Tibial nerve (tissue), 4 donors: Measurements from ENCODE around the gene SRSF1. TPM values are rescaled to one million over a fixed set of nuclear protein-coding genes. Genes with fewer than 3 reads are reported as not detected.

ENCODE experiments used
- DNase-seq, 2 donors: peaks; one replicate each; pipeline ENCODE4 v3.0.0-alpha.2; 2019; ENCODE audit warnings: low spot score in 2 of 2
- H3K27ac ChIP-seq, 4 donors: fragments of 200-600 bp; sonication (generic) in 3 of 4; one replicate each; pipeline ENCODE4 v1.5.1; 2017 to 2019; ENCODE audit warnings: mild to moderate bottlenecking in 1 of 4
- H3K27me3 ChIP-seq, 2 donors: fragments of 200-600 bp; sonication (generic) in 1 of 2; one replicate each; pipeline versions ENCODE4 v1.5.1 to v1.6.0; 2017 to 2019
- H3K36me3 ChIP-seq, 3 donors: fragments of 200-600 bp; sonication (generic); one replicate each; pipeline ENCODE4 v1.5.1; 2018 to 2019
- H3K4me1 ChIP-seq, 4 donors: fragments of 200-600 bp; sonication (generic) in 3 of 4; one replicate each; pipeline ENCODE4 v1.5.1; 2017 to 2019
- H3K4me3 ChIP-seq, 4 donors: fragments of 200-600 bp; sonication (generic) in 3 of 4; one replicate each; pipeline ENCODE4 v1.5.1; 2017 to 2019; ENCODE audit warnings: mild to moderate bottlenecking in 1 of 4, moderate library complexity in 1 of 4
- H3K9me3 ChIP-seq, 4 donors: fragments of 200-600 bp; sonication (generic) in 3 of 4; one replicate each; pipeline ENCODE4 v1.5.1; 2017 to 2019
- EP300 ChIP-seq, 2 donors: sonication (generic); formaldehyde crosslinking; IDR thresholded peaks; one replicate each; pipeline ENCODE4 v1.6.1; 2017; ENCODE audit warnings: antibody characterized with exemption in 2 of 2, mild to moderate bottlenecking in 1 of 2
- POLR2A ChIP-seq, 2 donors: fragments of 450-650 bp; IDR thresholded peaks; one replicate each; pipeline ENCODE4 v1.6.1; 2017; ENCODE audit warnings: antibody characterized with exemption in 2 of 2, mild to moderate bottlenecking in 2 of 2, moderate library complexity in 2 of 2
- WGBS, 2 donors: methylation state at CpG; one replicate each; pipeline ENCODE4 v1.1.5; 2018; 5-methylcytosine and 5-hydroxymethylcytosine counted together
- total RNA-seq, 4 donors: library from RNA; depleted of rRNA; stranded (reverse); fragments of >200 nt; gene quantifications; one replicate each; pipeline ENCODE4 v1.1.0, GENCODE V29; 2016
- TF ChIP-seq, protein P1 (sequence below), 5 experiments: fragments of 200-600 bp in 3 of 5; fragments of 450-650 bp in 2 of 5; sonication (generic) in 3 of 5; IDR thresholded peaks; one replicate each; pipeline ENCODE4 v1.5.1; 2016 to 2019; ENCODE audit warnings: antibody characterized with exemption in 5 of 5, mild to moderate bottlenecking in 3 of 5, moderate library complexity in 2 of 5

Gene SRSF1
- total RNA-seq, 4 donors from 2014 or later: 92.4 to 173 (median 143) TPM

DNA sequence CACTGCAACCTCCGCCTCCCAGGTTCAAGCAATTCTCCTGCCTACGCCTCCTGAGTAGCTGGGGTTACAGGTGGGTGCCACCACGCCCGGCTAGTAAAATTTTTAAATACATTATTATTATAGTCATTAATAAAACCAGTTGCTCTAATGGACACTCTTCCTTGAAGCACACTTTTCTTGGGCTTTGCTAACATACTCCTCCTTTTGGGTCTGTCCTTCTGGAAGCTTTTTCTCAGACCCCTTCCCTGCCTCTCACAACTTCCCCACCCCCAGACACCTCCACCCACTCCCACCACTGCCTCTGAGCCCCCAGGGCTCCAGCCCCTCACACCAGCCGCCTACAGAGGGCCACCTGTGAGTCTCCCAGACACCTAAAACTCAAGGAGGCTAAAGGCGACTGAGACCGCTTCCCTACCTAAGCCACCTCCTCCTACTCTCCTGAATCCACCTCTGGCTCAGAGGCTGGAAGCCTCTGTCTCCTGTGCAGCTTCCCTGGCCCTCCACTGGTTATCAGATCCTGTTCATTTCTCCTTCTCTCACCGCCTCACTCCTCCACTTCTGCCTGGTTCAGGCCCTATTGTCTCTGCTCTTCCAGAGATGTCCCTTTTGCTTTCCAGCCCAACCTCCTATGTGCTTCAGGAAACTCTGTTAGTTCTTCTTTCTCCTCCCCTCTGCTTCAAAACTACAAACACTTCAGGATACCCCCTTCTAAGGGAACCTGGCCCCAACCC is 49.8 kb downstream of the SRSF1 start:
- 95% methylated on average over 8 of the region's 8 CpGs for WGBS, 2 donors

DNA sequence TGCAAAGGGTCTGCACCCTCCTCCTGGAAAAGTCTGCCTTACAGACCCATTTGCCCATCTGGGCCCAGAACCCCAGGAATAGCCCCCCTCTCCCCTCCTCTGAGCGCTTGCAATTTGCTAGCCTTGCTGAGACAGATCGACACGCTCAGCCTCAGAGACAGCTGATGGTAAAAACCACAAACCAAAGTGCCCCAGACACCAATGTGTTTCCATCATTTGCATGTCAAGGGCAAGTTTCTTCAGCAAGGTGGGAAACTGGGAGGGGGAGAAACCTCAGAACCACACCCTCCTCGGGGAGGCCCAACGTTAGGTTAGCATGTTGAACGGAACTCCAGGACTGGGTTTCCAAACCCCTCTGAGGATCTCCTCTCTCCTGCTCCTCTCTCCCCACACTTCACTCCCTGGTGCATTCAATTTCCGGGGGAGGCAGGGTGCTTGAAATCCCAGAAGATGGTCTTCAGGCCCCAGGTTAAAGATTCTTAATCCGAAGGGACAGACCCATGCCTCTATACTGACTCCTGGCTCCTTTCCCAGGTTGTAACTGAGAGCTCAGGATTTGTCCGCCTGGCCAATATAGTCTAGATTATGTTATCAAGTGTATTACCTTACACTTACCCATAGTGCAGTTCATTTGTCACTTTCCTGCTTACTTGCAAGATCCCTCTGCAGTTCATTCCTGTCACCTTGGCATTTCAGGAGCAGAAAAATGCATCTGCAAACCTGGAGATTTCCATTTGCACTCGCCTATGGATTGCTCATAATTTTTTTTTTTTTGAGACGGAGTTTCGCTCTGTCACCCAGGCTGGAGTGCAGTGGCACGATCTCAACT is 50.5 kb downstream of the SRSF1 start:
- DNase-seq: no peak

More for the DNA sequence above, 49.8 kb downstream of the SRSF1 start:
- Histone ChIP-seq H3K36me3 (no peaks in the 10 kb centered on the region), H3K9me3 (no peaks in the 10 kb centered on the region), H3K4me3 (no peak overlapping the region), H3K27me3 (no peaks in the 10 kb centered on the region), H3K27ac (no peak overlapping the region), H3K4me1 (peaks cover 3 to 34% (median 18%) of the 10 kb centered on the region in 4 donors)
- TF ChIP-seq POLR2A (IDR thresholded peaks at IDR 0.05) (no peak), EP300 (IDR thresholded peaks at IDR 0.05) (no peak)
- TF ChIP-seq, protein P1, sequence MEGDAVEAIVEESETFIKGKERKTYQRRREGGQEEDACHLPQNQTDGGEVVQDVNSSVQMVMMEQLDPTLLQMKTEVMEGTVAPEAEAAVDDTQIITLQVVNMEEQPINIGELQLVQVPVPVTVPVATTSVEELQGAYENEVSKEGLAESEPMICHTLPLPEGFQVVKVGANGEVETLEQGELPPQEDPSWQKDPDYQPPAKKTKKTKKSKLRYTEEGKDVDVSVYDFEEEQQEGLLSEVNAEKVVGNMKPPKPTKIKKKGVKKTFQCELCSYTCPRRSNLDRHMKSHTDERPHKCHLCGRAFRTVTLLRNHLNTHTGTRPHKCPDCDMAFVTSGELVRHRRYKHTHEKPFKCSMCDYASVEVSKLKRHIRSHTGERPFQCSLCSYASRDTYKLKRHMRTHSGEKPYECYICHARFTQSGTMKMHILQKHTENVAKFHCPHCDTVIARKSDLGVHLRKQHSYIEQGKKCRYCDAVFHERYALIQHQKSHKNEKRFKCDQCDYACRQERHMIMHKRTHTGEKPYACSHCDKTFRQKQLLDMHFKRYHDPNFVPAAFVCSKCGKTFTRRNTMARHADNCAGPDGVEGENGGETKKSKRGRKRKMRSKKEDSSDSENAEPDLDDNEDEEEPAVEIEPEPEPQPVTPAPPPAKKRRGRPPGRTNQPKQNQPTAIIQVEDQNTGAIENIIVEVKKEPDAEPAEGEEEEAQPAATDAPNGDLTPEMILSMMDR (IDR thresholded peaks at IDR 0.05): no peak
- DNase-seq: no peak

DNA sequence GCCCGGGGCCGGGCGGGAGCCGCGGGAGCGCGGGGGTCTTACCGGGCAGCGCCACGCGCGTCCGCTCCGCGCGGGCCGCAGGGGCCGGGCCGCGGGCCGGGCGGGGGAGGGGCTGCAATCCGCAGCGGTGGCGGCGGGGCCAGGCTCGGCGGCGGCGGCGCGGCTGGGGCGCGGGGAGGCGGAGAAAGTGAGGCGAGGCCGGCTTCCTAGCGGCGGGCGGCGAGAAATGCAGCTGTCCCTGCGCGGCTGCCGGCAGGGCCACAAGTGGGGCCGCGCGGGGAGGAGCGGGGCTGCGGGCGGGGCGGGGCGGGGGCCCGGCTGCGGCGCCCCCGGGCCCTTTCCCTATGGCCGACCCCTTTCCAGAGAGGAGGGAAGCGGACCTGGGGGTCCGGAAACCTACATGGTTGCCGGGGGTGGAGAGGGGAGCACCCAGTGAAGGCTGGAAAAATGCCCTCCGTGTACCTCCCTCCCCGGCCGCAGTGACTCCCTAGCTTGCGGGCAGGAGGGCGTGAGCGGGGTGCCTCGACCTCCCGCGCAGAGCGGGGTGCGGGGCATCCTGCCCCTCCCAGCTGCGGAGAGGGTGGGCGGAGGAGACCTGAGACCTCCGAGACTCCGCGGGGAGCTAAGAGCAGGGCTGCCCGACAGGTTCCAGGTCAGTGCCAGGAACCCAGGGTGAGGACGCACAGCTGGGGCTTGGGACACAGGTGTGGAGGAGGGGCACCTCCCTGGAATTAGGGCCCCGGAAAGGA is 51.7 kb downstream of the SRSF1 start, which contains the start of gene CUEDC1:
Gene CUEDC1 (minus strand): TSS at position 230 of the 749 bp plus-strand sequence. CDS start 69,848 bp downstream, outside the sequence.
- DNase-seq: peak; percentile 53 to 61
- peak within 1 kb of the TSS; percentile 75 to 100 (median 80) for H3K4me3 ChIP-seq
- H3K4me1 ChIP-seq: peaks cover 3 to 53% (median 20%) of the 10 kb centered on the region in 4 donors
- WGBS, 2 donors: 4 to 5% methylated on average over 12 to 30 of the region's 79 CpGs
- H3K27me3 ChIP-seq: no peaks in the 10 kb centered on the region
- no peak for TF ChIP-seq EP300 (IDR thresholded peaks at IDR 0.05)
- TF ChIP-seq, protein P1 (IDR thresholded peaks at IDR 0.05): peak; percentile 30 to 62 (median 51)
- H3K36me3 ChIP-seq: no peaks in the 10 kb centered on the region
- H3K27ac ChIP-seq: peak within 1 kb of the TSS; percentile 98 to 99 (median 99)
- H3K9me3 ChIP-seq: no peaks in the 10 kb centered on the region

More for the DNA sequence above, 50.5 kb downstream of the SRSF1 start:
- Histone ChIP-seq H3K9me3 (no peaks in the 10 kb centered on the region), H3K4me1 (peaks cover 3 to 42% (median 18%) of the 10 kb centered on the region in 4 donors), H3K4me3 (no peak overlapping the region), H3K27me3 (no peaks in the 10 kb centered on the region), H3K36me3 (no peaks in the 10 kb centered on the region), H3K27ac (no peak overlapping the region)
- WGBS, 2 donors: 70 to 72% methylated on average over 11 to 13 of the region's 13 CpGs
- TF ChIP-seq EP300 (IDR thresholded peaks at IDR 0.05): no peak
- TF ChIP-seq, protein P1 (IDR thresholded peaks at IDR 0.05): no peak
- TF ChIP-seq POLR2A (IDR thresholded peaks at IDR 0.05): no peak

DNA sequence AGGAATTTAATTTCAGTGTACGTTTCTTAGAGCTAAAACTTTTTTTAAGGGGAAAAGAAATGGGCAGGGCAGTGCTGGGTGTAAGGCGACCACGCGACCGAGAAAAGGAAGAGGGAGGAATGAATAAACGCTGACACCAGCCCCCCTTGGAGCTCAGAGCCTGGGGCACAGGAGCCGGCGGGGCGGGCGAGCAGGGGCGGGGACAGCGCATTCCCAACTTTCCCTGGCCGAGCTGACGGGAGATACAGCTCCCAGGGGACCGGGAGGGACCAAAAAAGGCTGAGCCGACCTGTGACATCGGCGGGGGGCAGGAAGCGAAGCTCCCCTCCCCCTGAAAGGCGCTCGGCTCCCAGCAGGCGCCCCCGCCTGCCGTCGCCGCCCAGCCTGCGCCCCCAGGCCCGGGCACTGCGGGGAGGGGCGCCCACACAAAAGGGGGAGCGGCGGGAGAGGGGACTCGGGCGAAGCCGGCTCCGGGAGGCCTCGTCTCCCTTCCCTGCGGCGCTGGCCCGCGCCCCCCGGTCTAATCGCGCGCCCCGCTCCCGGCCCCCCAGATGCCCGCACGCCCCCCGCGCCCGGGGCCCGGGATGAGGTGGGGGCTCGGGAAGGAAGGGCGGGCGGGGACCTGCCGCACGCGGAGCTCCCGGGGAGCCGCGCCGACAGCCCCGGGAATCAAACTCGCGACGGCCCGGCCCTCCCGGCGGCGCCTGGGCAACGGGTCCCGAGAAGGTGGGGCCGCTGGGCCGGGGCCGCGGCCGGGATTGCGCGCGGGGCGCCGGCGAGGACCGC is 52.5 kb downstream of the SRSF1 start:
- no peaks in the 10 kb centered on the region for H3K36me3 ChIP-seq
- DNase-seq: peak; percentile 63 to 67
- TF ChIP-seq EP300 (IDR thresholded peaks at IDR 0.05): peak in 1 of 2 donors; percentile 47
- TF ChIP-seq, protein P1 (IDR thresholded peaks at IDR 0.05): no peak
- TF ChIP-seq POLR2A (IDR thresholded peaks at IDR 0.05): peak in 1 of 2 donors; percentile 13
- WGBS, 2 donors: 0 to 1% methylated on average over 16 to 38 of the region's 85 CpGs
- peaks cover 3 to 61% (median 24%) of the 10 kb centered on the region in 4 donors for H3K4me1 ChIP-seq
- peak overlapping the region; percentile 75 to 100 (median 80) for H3K4me3 ChIP-seq
- peak overlapping the region; percentile 98 to 99 (median 99) for H3K27ac ChIP-seq
- no peaks in the 10 kb centered on the region for H3K27me3 ChIP-seq
- H3K9me3 ChIP-seq: no peaks in the 10 kb centered on the region
